Left cardiac atrium (tissue), 4 donors: ENCODE data around the gene SNX7. TPM values are rescaled to one million over a fixed set of nuclear protein-coding genes. Genes with fewer than 3 reads are reported as not detected.

Source experiments
- ATAC-seq, 2 donors: fragments of 200-7000 bp; cut with Tn5 transposase; one replicate each; pipeline ENCODE4 v1.9.1; 2020; ENCODE audit warnings: mild to moderate bottlenecking in 2 of 2, moderate library complexity in 2 of 2
- DNase-seq: peaks from one replicate; pipeline ENCODE4 v3.0.0-alpha.2; 2020
- intact Hi-C, 2 donors: fragments of 100-400 bp; cut with DNase I; formaldehyde crosslinking; loops; one replicate each; pipeline versions ENCODE4 v1.14.1 to v1.15.1; 2022 to 2023
- total RNA-seq, 2 donors: library from RNA; stranded (reverse); fragmentation: NEBNext Ultra II Directional; extraction: Animal tissue kit (Norgen Biotek cat#: 25700); gene quantifications; one replicate each; pipeline ENCODE4 v1.2.1, GENCODE V29; 2021
- donor health status: DM: no; HTN: yes; CAD: no.
- donor health status: DM: no; HTN: yes; CAD: no; lungs with severe emphysema.
- donor health status: DM: yes; HTN: yes; CAD: no.
- donor health status: Dilated cardiomyopathy.

The SNX7 gene
- total RNA-seq, 2 donors from 2014 or later = 19.7 to 20.9 TPM

DNA sequence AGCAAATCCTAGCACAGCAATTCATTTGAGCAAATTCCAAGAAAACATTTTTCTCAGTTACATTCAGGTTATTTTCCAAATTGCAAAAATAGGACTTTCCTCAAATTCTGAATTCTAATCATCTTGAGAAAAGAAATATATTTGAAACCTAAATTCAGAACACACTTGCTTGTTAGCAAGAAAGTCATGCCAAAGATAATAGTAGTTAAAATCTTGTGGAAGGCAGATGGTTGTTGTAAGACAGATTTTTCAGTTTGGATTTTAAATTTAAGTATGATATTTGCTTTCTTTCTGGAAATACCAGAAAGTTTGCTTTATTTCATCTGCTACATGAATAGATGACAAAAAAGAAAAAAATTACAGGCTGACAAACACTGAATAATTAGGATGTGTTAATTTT, 29.1 kb downstream of the SNX7 start:
- intact Hi-C loops = no loop called here
- ATAC-seq = no peak
- no peak for DNase-seq

DNA sequence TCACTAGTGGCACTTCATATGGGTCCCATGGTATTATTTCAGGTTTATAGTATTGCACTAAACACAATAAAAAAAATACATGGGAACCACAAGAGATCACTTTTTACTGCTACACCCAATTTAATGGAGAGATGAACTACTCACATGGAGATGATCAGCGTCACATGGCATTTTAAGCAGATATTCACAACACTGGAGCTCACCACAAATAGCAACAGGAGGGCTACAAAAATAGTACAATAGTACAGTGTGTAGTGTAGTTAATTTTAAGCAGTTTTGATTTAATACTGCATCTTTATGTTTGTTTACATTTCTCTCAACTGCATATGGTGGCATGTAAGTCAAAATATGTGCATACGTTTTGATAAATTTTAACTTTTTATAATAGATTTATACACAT, 31.0 kb downstream of the SNX7 start:
- DNase-seq (no peak), ATAC-seq (peak; percentile 47 to 61)
- intact Hi-C loops = no loop called here

DNA sequence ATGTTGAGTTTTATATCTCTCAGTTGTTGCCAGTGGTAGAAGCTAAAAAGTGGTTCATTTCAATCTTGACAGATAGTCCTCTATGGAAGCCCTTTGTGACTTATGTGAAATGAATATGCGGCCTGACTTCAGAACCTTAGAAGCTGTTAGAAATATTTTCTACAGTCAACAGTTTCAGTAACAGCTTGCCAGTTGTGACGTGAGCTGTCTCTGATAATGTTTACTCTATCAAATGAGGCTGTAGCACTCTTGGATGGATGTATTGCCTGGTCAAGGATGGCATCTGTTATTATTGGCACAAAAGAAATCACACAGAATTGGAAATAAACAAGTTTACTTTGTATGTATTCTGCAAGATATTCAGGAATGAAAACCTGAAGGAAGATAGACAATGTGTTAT, 31.9 kb downstream of the SNX7 start:
- intact Hi-C loops = no loop called here
- ATAC-seq (peak in 1 of 2 donors; percentile 12), DNase-seq (no peak)

DNA sequence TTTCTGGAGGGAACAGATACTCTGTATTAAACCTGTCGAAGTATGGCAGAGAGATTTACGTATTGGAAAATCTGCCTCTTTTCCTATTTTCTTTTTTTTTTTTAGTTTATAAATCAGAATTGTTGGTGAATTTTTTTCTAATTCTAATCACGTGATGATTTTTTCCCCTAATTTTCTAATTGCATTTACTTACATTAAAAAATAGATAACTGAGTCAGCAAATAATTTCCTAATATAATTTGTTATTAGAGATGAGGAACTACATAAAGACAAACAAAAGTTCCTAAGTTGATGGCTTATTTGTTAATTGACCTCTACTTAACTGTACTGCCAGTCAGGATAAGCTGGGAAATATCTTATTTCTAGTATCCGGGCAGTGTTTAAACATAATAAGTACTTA, 34.6 kb downstream of the SNX7 start:
- intact Hi-C loops = no loop called here
- DNase-seq (no peak), ATAC-seq (no peak)

DNA sequence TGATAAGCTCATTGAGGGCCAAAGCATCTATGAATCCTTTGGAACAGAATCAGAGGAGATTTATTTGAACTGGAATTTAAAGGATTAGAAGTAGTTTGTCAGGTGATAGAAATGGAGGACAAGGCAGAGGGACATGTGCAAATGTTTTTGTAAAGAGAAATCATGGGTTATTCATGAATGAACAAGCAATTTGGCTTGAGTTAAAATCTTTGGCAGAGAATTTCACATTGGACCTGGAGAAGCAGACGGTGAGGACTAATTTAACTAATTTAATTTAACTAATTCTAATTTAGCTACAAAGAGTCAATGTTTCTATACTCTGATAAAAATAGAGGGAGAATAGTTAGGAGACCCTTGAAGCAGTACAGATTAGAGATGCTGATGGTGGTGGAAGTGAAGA, 36.3 kb downstream of the SNX7 start:
- intact Hi-C loops = no loop called here
- DNase-seq = no peak
- ATAC-seq = no peak

DNA sequence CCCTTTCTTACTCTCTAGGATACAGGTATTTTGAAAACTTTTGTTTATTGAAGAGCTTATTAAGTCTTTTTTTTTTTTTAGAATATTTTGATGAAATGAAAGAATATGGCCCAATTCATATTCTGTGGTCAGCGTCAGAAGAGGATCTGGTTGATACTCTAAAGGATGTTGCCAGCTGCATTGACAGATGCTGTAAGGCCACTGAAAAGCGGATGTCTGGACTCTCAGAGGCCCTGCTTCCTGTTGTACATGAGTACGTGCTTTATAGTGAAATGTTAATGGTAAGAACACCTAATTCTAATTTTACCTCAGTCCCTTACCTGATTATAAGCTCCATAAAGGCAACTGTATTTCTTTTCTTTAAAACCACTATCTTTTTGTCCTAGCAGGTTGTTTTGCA, 37.1 kb downstream of the SNX7 start:
- ATAC-seq (no peak), DNase-seq (no peak)
- intact Hi-C loops = no loop called here

DNA sequence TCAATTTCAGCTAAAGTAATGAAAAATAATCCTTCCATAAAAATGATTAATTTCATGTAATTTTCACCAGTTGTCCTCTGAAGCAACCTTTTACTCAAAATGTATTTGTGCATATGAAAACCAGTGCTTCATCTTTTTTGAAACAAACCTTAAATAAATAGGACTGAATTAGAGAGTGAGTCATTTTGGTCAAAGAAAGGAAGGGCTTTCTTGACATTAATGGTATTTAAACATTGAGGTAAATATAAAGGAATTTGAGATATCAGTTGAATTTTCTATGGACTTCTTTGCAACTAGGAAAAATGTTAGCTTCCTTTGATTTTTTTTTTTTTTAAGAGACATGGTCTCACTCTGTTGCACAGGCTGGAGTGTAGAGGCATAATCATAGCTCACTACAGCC, 38.7 kb downstream of the SNX7 start:
- DNase-seq = no peak
- intact Hi-C loops = no loop called here
- ATAC-seq = no peak

DNA sequence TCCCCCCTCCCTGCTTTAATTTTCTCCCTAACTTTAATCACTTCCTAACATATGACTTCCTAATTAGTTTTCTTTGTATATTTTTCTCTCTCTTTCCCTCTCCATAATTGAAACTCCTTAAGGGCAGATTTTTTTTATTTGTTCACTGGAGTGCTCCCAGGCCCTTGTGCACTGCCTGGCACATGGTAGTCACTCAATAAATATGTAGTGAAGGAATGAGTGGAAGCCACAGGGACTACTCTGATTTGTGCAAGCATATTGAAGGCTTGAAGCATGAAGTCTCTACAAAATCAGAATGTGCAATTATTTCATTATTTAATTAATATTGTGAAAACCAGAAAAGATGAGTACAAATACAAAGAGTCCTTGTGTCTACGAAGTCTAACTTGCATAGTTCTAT, 41.5 kb downstream of the SNX7 start:
- intact Hi-C loops = no loop called here
- no peak for DNase-seq
- ATAC-seq = no peak

DNA sequence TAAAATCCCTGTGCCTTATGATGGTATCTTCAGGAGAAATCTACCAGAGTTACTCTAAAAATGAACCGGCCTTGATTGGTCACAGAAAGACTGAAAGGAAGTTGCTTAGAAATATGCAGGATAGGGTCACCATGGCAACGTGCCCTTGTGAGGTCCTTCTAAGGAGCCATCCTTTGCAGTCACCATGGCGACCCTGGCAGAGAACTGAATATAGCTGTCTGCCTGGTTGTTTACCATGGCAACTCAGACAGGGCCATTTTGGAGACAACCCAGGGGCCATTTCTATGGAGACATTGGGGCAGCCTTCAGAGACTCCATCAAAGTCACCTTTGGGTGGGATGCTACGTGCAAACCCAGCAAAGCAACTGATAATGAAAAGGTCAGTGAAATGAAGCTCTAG, 43.0 kb downstream of the SNX7 start:
- ATAC-seq (no peak), DNase-seq (no peak)
- intact Hi-C loops = no loop called here

DNA sequence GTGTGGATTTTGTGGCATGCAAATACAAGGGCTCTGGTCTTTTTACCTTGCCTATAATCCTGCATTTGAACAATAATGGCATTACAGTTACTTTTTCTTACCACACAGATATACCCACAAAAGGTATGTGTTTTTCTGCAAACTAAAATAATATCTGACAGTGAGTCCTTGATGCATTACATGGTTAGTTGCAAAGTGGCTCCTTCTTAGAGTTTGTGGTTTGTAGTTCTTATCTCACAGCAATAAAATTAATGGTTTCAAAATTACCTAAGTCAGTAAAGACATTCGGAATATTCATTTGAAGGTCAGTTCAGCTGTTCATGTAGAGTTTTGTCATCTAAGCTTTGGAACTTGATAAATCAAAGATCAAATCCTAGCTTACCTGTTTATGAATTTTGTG, 43.5 kb downstream of the SNX7 start:
- no peak for ATAC-seq
- intact Hi-C loops = no loop called here
- no peak for DNase-seq

DNA sequence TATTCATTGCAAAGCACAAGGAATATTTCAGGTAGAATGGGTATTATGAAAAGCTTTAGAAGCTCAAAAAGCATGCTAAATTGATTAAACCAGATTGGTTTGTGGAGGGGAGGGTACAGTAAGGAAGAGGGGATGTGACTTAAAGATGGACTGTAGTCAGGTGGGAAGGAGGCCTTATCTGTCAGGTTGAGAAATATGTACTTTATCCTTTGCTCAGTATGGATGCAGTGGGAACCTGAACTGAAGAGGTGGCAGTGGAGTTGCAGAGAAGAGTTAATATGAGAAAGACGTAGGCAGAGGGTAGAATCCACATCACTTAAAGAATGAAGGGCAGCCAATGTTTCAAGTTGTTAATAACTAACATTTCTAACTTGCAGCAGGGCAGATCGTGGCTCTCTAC, 44.1 kb downstream of the SNX7 start:
- DNase-seq = no peak
- ATAC-seq = no peak
- intact Hi-C loops = no loop called here

DNA sequence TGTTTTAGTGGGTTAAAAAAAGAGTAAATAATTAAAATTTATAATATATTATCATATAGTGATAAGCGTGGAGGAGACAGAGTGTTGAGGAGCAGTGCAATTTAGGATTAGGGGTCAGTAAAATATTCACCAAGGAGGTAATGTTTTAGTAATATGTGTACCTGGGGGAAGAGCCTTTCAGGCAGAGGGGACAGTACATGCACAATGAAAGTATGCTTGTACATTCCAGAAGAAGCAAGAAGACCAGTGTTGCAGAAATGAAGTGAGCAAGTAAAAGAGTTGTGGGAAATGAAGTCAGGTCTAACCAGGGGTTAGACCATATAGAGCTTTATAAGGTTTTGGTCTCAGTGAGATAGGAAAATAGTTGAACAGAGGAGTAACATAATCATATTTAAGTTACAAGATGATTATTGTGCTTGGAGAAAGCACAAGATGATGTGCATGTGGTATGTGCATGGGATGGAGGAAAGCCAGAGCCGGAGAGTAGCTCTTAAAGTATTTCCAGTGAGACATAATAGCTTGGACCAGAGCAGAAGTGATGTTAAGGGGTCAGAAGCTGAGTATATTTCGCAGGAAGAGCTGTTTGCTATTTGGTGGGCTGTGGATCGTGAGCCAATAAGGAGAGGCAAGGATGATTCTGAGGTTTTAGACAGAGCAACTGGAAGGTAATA, 44.8 kb downstream of the SNX7 start:
- intact Hi-C loops = no loop called here
- DNase-seq (no peak), ATAC-seq (no peak)

DNA sequence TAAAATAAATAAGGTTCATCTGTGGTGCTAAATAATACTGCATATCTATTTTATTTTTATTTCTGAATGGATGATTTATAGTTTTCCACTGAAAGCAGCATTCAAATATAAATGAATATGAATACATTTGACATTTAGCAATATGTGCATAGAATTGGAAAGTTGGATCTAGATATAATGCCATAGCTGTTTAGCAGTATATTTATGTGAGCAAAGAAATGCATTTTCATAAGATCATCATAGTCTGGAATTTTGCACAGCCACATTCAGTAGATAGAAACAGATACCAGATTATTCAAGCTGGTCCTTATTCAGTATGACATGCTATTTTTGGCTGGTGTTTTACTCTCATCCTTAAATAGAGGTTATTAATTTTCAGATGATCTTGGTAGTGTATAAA, 46.0 kb downstream of the SNX7 start:
- DNase-seq (no peak), ATAC-seq (no peak)
- intact Hi-C loops = no loop called here

DNA sequence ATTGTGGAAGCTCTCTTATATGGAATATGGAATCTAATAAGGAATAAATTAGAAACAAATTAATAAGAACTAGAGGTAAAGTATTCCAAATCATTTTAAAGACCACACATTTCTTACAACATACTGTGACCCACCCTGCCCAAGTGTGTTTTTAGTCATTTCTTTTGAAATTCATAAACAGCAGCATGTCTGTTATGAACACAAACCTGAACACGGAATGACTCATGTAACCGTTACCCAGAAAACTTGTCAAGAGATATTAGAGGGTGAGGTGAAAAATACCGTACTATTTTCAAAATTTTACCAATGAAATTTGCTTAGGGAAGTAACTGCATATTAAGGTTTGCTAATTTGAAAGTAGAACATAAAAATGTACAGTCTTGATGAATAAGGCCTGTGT, 48.4 kb downstream of the SNX7 start:
- intact Hi-C loops = no loop called here
- ATAC-seq = no peak
- no peak for DNase-seq

DNA sequence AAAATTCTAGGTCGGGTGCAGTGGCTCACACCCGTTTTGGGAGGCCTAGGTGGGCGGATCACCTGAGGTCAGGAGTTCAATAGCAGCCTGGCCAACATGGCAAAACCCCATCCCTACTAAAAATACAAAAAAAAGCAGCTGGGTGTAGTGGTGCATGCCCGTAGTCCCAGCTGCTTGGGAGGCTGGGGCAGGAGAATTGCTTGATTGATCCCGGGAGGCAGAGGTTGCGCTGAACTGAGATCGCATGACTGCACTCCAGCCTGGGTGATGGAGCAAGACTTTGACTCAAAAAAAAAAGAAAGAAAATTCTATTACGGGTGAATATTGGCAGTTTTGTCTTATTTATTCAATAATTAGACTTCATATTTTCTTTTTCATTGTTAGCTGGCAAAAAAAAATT, 62.1 kb downstream of the SNX7 start:
- intact Hi-C loops = no loop called here
- ATAC-seq (no peak), DNase-seq (no peak)

DNA sequence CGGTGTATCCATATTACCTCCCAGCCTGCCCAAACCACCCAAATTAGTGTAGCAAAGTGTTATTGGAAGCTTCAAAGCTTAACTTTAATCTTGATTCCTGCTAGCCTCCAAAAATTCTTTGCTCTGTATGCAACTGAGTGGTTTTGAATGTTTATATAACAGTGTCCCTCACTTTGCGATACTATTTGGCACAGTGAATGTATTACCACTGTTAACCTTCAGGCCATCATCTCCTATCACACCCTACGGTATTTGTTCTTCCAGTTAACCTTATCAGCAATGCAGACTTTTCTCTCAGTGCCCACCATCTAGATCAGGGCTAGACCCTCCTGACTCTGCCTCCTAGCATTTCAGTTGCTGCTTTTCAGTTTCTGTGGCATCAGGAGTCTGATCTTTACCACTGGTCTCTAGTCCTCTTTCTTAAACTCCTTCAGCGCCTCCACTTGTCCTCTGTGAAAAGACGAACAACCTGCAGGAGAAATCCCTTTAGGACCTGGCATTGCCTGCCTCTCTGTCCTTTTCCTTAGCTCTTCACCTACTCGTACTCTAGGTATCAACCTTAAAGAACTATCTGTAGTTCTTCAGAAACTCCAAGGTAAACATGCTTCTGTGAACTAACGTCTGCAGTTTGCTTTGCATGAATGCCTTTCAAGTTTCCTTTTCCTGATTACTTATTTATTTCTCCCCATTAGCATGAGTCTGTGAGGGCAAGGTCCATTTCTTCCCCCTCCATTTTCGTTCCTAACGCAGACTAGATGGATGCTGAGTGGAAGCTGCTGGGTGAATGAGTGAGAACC, 71.7 kb downstream of the SNX7 start:
- intact Hi-C loops = no loop called here
- ATAC-seq (no peak), DNase-seq (no peak)

DNA sequence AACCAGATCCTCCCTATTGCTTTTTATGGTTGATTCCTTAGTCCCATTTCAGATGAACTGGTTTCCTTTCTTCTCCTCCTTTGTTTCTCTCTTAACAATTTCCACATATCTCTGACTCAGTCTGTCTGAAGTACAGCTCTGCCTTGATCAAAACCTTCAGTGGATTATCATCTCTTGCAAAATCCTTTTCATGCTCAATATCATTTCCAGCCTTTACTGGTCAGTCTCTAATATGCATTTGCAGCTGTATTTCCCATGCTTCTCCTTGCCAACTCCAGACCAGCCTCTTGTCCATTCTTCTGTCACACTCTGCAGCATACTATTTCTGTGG, 72.2 kb downstream of the SNX7 start:
- intact Hi-C loops = no loop called here
- DNase-seq = no peak
- no peak for ATAC-seq

DNA sequence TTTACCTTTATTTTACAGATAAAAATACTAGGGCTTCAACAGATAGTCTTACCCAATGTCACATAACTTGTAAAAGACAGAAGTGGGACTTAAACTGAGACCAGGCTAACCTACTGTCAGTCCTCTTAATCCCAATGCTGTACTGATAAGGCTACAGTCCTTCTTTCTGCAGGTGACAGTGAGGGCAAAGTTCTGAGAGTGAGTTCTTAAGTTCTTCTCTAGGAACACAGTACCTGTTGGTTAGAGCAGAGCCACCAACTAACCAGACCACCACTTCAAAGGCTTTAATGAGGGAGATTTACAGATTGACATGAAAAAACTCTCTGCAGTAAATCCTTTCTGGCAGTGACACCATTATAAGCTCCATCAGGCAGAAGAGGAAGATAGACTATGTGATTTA, 74.2 kb downstream of the SNX7 start:
- intact Hi-C loops = no loop called here
- DNase-seq (no peak), ATAC-seq (no peak)

DNA sequence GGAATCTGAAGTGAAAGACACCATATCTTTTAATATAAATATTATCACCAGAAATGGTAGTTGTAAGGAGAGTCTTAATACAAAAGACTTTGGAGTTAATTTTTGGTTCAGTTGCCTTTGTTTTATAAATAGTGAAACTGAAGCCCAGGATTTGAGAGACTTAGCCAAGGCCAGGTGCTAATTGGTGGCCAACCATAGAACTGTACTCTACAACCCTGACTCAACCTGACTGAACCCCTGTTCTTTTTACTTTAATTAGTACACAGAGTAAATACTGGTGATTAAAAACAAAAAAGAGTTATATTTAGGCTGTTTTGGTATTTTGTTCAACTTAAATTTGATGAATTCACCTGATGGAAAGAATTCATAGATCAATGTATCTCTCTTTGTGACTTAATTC, 76.3 kb downstream of the SNX7 start:
- intact Hi-C loops = no loop called here
- ATAC-seq = no peak
- DNase-seq = no peak

DNA sequence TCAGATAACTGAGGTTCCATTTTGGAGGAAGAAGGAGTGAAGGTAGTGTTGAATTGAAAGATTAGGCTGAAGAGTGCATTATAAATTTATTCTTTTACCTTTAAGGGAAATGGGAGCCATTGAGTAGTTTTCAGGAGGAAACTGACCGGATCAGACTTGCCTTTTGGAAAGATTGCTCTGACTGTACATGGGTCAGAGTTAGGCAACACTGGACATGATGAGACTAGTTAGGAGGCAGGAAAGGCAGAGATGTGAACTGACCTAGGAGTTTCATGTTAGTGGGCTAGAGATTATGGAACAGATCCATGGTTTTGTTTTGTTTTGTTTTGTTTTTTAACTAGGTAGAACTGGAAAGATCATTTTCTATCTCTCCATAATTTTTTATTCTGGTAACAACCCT, 78.2 kb downstream of the SNX7 start:
- no peak for ATAC-seq
- no peak for DNase-seq
- intact Hi-C loops = no loop called here

DNA sequence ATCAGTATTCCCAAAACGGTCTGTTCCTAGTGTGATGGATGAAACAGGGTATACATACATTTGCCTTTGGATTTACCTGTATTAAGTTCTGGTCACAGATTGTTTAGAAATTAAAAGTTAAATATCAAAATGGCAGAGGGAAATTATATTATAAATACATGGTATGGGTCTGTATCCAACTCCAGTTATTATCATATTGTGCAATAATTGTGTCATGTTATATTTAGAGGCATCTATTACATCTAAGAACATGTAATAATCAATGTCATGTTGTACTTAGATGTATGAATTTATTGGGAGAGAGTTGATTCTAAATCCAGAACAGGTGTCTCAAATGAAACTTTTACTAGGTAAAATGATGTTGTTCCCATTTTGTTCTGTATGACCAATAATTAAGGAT, 79.6 kb downstream of the SNX7 start:
- DNase-seq (no peak), ATAC-seq (no peak)
- intact Hi-C loops = no loop called here
